ENCODE measurements around the gene CENPP.
"Not testable (repeated sequence)": the region's sequence is repeated elsewhere in the genome, so short reads cannot be mapped to it uniquely, and the experiment has no call there.

Gene CENPP

DNA sequence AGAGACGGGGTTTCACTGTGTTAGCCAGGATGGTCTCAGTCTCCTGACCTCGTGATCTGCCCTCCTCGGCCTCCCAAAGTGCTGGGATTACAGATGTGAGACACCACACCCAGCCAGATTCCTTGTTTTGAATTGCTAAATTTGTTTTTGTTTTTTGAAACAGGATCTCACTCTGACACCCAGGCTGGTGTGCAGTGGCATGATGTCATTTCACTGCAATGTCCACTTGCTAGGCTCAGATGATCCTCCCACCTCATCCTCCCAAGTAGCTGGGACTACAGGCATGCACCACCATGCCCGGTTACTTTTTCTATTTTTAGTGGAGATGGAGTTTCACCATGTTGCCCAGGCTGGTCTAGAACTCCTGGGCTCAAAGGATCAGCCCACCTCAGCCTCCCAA, 85.4 kb downstream of the CENPP start:
- in situ Hi-C loops (cut with HindIII; ENCODE audit: low sequenced_read_pairs), result not testable (repeated sequence)

GRCh38 chr9:92414566-92414965, 88.8 kb downstream of the CENPP start:
- in situ Hi-C loops (cut with HindIII; ENCODE audit: low sequenced_read_pairs), result no loop called here

GRCh38 chr9:92422611-92423338, 97.0 kb downstream of the CENPP start:
- in situ Hi-C loops (cut with HindIII; ENCODE audit: low sequenced_read_pairs), result no loop called here

GRCh38 chr9:92423612-92424011, 97.9 kb downstream of the CENPP start:
- in situ Hi-C loops (cut with HindIII; ENCODE audit: low sequenced_read_pairs), result no loop called here

GRCh38 chr9:92424340-92424739, 98.6 kb downstream of the CENPP start, which contains the start of gene OMD:
OMD (minus strand) TSS chr9:92424471; CDS start chr9:92417558, 6,913 bp downstream.
- in situ Hi-C loops (cut with HindIII; ENCODE audit: low sequenced_read_pairs), result no loop called here

- in situ Hi-C loops (cut with HindIII; ENCODE audit: low sequenced_read_pairs), result loop anchor here (5.0 kb wide), 1 partner anchor 62 kb away; no protein-coding TSS in a partner anchor
Measured at GRCh38 chr9:92425474-92425873, 99.7 kb downstream of the CENPP start.

DNA sequence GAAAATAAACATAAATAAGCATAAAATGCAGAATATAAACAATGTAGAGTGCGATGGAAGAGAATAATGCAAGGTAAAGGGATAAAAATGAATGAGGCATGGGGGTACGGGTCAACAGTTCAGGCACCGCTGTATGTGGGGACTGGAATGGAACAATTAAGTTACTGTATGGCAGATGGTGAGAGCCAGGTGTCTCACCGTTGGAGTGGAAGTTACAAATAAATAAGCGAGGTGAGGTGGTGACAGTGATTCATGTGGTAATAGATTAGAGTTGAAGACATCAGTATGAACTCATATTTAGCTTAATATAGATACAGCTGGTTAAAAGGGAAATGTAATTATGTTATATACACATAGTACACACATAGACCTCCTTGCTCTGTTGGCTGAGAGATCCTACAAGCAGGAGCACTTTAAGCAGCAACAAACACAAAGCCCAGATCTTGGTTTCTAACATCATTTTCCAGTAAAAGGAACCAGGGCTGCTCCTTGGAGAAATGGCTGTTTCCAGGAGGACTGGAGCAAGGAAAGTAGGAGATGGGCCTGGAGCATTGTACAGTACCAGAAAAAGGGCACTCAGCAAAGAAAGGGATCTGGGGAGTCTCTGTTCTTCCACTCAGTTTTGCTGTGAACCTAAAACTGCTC, 100.9 kb downstream of the CENPP start:
- in situ Hi-C loops (cut with HindIII; ENCODE audit: low sequenced_read_pairs), result loop anchor here (5.0 kb wide), 1 partner anchor 61 kb away; no protein-coding TSS in a partner anchor

GRCh38 chr9:92429836-92430235, 104.1 kb downstream of the CENPP start:
- in situ Hi-C loops (cut with HindIII; ENCODE audit: low sequenced_read_pairs), result loop anchor here (5.0 kb wide), 1 partner anchor 57 kb away; no protein-coding TSS in a partner anchor

- in situ Hi-C loops (cut with HindIII; ENCODE audit: low sequenced_read_pairs), result no loop called here
Measured at GRCh38 chr9:92432350-92432749, 106.6 kb downstream of the CENPP start.

DNA sequence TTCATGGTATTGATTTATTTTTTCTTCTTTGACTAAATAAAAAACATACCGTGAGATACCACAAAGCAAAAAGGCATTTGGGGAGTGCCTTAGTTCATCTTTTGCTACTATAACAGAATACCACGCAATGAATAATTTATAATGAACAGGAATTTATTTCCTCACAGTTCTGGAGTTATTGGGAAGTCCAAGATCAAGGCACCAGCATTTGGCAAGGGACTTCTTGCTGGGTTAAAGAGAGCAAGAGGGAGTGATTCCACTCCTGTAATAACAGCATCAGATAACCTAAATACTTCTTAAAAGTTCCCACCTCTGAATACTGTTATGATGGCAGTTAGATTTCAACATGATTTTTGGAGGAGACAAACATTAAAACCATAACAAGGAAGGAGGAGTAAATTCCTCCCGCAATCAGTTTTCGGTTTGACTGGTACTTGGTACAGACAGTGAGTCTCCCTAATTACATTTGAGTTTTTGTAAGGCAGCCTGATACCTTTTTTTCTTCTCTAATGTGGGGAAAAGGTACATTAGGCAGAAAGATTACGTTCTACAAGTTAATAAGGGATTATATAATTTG, 107.3 kb downstream of the CENPP start:
- in situ Hi-C loops (cut with HindIII; ENCODE audit: low sequenced_read_pairs), result no loop called here

DNA sequence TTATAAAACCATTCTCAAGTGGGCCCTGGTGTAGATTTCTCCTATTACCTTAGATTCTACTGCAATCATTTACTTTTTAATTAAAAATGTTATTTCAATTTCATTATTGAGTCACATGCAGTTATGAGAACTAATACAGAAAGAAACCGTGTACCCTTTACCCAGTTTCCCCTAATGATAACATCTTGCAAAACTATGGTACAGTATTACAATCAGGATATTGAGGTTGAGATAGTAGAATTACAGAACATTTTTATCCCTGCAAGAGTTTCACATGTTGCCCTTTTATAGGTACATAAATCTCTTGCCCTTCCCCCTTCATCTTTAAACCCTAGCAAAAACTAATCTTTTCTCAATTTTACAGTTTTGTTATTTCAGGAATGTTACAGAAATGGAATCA, 109.5 kb downstream of the CENPP start:
- in situ Hi-C loops (cut with HindIII; ENCODE audit: low sequenced_read_pairs), result no loop called here

DNA sequence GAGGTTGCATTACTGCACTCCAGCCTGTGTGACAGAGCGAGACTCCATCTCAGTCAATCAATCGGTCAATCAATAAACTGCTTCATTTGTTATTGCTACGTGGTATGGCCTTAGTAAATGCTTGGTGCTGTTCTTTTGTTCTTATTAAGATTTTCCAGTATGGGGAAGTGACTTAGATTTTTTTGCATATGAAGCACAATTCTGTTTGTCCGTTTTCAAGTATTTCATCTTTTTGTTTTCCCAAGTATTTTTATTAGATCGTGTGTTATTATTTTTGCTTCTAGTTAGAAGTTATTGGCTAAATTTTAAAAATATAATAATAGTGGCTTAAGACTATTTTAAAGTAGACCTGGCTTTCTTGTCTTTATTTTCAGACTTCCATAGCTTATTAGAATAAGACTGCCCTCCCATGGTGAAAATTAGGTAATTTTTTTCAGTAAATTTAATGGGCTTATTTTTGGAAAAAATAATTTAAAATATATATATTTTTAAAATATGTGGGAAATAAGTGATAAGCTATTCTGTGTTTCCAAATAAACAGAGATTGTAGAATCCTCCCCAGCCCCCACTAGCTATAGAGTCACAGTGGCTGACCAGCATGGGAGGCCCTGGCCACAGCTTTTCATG, 113.3 kb downstream of the CENPP start:
- in situ Hi-C loops (cut with HindIII; ENCODE audit: low sequenced_read_pairs), result no loop called here

GRCh38 chr9:92439921-92440750, 114.4 kb downstream of the CENPP start:
- in situ Hi-C loops (cut with HindIII; ENCODE audit: low sequenced_read_pairs), result no loop called here

- in situ Hi-C loops (cut with HindIII; ENCODE audit: low sequenced_read_pairs), result no loop called here
Measured at GRCh38 chr9:92440751-92441046, 114.9 kb downstream of the CENPP start.

DNA sequence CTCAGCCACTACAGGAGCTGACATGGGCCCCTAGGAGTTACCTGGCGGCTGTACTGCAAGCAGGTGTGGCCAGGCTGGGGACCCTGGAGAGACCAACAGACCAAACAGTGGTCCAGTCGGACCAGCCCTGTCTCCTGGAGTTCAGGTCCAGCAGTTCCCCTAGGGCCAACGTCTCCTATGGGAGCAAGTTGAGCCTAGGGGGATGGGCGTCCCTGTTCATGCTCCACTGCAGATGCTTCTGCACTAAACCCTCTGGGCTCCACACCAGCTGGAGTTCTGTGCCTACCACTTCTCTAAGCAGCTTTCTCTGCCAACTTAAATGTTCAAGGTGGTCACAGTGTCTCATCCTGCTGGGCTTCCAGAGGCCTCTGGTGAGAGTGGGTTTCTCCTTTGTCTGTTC, 119.1 kb downstream of the CENPP start:
- in situ Hi-C loops (cut with HindIII; ENCODE audit: low sequenced_read_pairs), result no loop called here

DNA sequence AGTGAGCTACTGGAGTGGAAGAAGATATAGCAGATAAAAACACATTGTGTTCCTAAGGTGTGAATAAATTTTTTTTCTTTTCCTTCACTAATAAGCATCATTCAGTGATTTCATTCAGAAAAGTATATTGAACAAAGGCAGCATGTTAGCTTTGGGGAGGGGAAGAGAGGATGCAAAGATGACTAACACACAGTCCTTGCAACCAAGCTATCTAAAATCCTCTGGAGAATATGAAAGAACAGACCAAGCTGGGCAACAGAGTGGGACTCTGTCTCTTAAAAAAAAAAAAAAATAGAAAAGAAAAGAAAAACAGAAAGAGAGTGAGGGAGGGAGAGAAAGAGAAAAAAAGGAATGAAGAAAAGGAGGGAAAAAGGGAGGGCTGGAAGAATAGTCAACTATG, 120.8 kb downstream of the CENPP start:
- in situ Hi-C loops (cut with HindIII; ENCODE audit: low sequenced_read_pairs), result no loop called here

GRCh38 chr9:92455217-92455616, 129.5 kb downstream of the CENPP start:
- in situ Hi-C loops (cut with HindIII; ENCODE audit: low sequenced_read_pairs), result no loop called here

DNA sequence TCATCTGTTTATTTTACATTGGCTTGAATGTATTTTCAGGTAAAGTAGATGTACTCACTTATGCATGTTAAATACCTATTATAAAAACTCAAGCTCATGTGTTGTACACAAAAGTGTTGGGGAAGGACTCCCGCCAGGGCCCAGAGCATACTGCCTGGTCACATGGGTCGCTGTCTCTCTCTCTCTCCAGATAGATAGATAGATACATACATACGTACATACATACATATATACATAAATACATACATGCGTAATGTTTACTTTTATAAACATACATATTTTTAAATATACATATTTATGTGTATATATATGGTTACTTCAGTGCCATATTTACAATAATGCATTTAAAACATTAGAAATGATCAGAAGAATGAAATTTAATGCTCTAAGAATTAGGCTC, 131.8 kb downstream of the CENPP start:
- in situ Hi-C loops (cut with HindIII; ENCODE audit: low sequenced_read_pairs), result no loop called here

- in situ Hi-C loops (cut with HindIII; ENCODE audit: low sequenced_read_pairs), result no loop called here
Measured at GRCh38 chr9:92463387-92463786, 137.6 kb downstream of the CENPP start.

GRCh38 chr9:92463984-92464383, 138.2 kb downstream of the CENPP start:
- in situ Hi-C loops (cut with HindIII; ENCODE audit: low sequenced_read_pairs), result no loop called here

DNA sequence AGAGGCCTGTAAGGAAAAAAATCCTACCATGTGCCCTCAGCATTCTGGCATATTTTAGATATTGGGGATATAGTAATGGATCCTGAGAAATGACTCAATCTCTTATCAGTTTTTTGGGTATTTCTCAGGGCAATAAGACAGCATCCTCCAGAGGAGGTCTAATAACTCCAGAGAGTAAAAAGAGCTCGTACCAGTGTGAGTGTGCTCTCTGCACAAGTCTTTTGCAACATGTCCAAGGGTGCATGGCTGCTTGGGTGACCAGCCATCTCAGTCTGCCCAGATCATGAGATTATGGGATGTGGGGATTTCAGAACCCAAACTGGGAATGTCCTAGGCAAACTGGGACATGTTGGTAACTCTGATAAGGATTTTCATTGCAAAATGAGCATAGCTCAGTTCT, 141.3 kb downstream of the CENPP start:
- in situ Hi-C loops (cut with HindIII; ENCODE audit: low sequenced_read_pairs), result no loop called here

Measured in endothelial cell of hepatic sinusoid (primary cell).